GM12878 (cell line): ENCODE data around the gene PSMC3IP. TPM values are rescaled to one million over a fixed set of nuclear protein-coding genes. Genes with fewer than 3 reads are reported as not detected.

ENCODE experiments used
- ATAC-seq: fragments of 200-7000 bp; cut with Tn5 transposase; 3 replicates; pipeline ENCODE4 v1.9.1; 2020; ENCODE audit warnings: mild to moderate bottlenecking, moderate library complexity
- BruUV-seq: library from RNA; stranded (reverse); fragments of 400-500 nt; replicated peaks from 2 replicates; lab custom pipeline; 2021; lab: Mats Ljungman, UMichigan
- CTCF ChIA-PET: fragments of 300-600 bp; sonication (Branson Sonifier 250); formaldehyde crosslinking; extraction: SDS; loops from one replicate; lab custom pipeline; 2021; ENCODE audit warnings: inconsistent platforms; lab: Yijun Ruan, JAX
- POLR2A ChIA-PET: fragments of 350-600 bp; formaldehyde crosslinking; extraction: SDS; loops from one replicate; lab custom pipeline; 2021; ENCODE audit warnings: inconsistent platforms; lab: Charles Lee
- RAD21 ChIA-PET: fragments of 300-600 bp; sonication (Branson Sonifier 250); formaldehyde crosslinking; loops from one replicate; lab custom pipeline; 2023; ENCODE audit warnings: antibody characterized with exemption; ENCODE audit not compliant: unreplicated experiment; lab: Charles Lee
- SMC1A ChIA-PET: fragments of 300-600 bp; sonication (Branson Sonifier 250); formaldehyde crosslinking; loops from one replicate; lab custom pipeline; 2023; ENCODE audit not compliant: unreplicated experiment, uncharacterized antibody; lab: Charles Lee
- DNase-seq: peaks from one replicate; pipeline ENCODE4 v3.0.0-alpha.2; 2011; ENCODE audit warnings: low read depth, low spot score
- FAIRE-seq: peaks from 3 replicates; lab custom pipeline; 2011; peaks lifted over from hg19 to GRCh38; lab: Jason Lieb, UNC
- H2AFZ ChIP-seq: 2 replicates; pipeline ENCODE4 v1.6.0; 2011; ENCODE audit warnings: low read depth, low read length, control low read depth; ENCODE audit not compliant: control insufficient read depth
- H3K27ac ChIP-seq: 2 replicates; pipeline ENCODE4 v1.5.1; 2011; ENCODE audit warnings: control low read depth; ENCODE audit not compliant: control insufficient read depth, insufficient read depth
- H3K27me3 ChIP-seq, 2 experiments: replicated peaks in 1 of 2; 2 replicates each; pipeline versions ENCODE4 v1.6.0 to v1.6.1; 2011; ENCODE audit warnings: low read length in 1 of 2; ENCODE audit not compliant: control insufficient read depth in 2 of 2, insufficient read depth in 2 of 2
- H3K36me3 ChIP-seq, 2 experiments: 2 replicates each; pipeline ENCODE4 v1.5.1; 2011; ENCODE audit warnings: low read length in 1 of 2; ENCODE audit not compliant: control insufficient read depth in 2 of 2, insufficient read depth in 2 of 2
- H3K4me1 ChIP-seq: 2 replicates; pipeline ENCODE4 v1.6.1; 2011; ENCODE audit warnings: mild to moderate bottlenecking, low read length, moderate library complexity, mixed read lengths; ENCODE audit not compliant: control insufficient read depth, insufficient read depth
- H3K4me2 ChIP-seq: 2 replicates; pipeline ENCODE4 v1.6.0; 2011; ENCODE audit warnings: control low read depth; ENCODE audit not compliant: control insufficient read depth, insufficient read depth
- H3K4me3 ChIP-seq: fragments of 200-600 bp; sonication (generic); 2 replicates; pipeline ENCODE4 v1.5.1; 2016
- H3K79me2 ChIP-seq: 2 replicates; pipeline ENCODE4 v1.6.0; 2011; ENCODE audit warnings: low read length; ENCODE audit not compliant: control insufficient read depth, insufficient read depth
- H3K9ac ChIP-seq: 2 replicates; pipeline ENCODE4 v1.8.0; 2011; ENCODE audit warnings: low read length, control low read depth, mixed read lengths; ENCODE audit not compliant: control insufficient read depth, insufficient read depth
- H3K9me3 ChIP-seq: replicated peaks from 3 replicates; pipeline ENCODE4 v1.5.1; 2011; ENCODE audit warnings: mild to moderate bottlenecking, low read length; ENCODE audit not compliant: control insufficient read depth, insufficient read depth
- H4K20me1 ChIP-seq: 2 replicates; pipeline ENCODE4 v1.6.0; 2011; ENCODE audit not compliant: control insufficient read depth, insufficient read depth
- BCL11A ChIP-seq: IDR thresholded peaks from 2 replicates; pipeline ENCODE4 v1.6.1; 2011; ENCODE audit warnings: low read depth, low read length
- CREB1 ChIP-seq: IDR thresholded peaks from 2 replicates; pipeline ENCODE4 v1.6.1; 2012; ENCODE audit warnings: low read depth, mild to moderate bottlenecking, inconsistent platforms
- IRF4 ChIP-seq: IDR thresholded peaks from 2 replicates; pipeline ENCODE4 v1.6.1; 2011; ENCODE audit warnings: low read depth, low read length
- POU2F2 ChIP-seq: IDR thresholded peaks from 3 replicates; pipeline ENCODE4 v1.6.1; 2011; ENCODE audit warnings: low read depth, mild to moderate bottlenecking, low read length, borderline replicate concordance
- TAF1 ChIP-seq: IDR thresholded peaks from 2 replicates; pipeline ENCODE4 v1.6.1; 2011; ENCODE audit warnings: mild to moderate bottlenecking, low read depth, low read length, borderline replicate concordance
- ZZZ3 ChIP-seq: IDR thresholded peaks from 2 replicates; pipeline ENCODE4 v1.6.1; 2011; ENCODE audit warnings: low read depth; ENCODE audit not compliant: control insufficient read depth, insufficient read length
- WGBS: methylation state at CpG from one replicate; pipeline ENCODE4 v1.1.6; 2016; ENCODE audit warnings: low lambda C conversion rate; ENCODE audit not compliant: insufficient replicate concordance, insufficient coverage; ENCODE audit errors: missing lambda C conversion rate; 5-methylcytosine and 5-hydroxymethylcytosine counted together
- in situ Hi-C: fragments of 300-500 bp; cut with MboI; formaldehyde crosslinking; loops from 9 replicates; pipeline ENCODE4 v1.14.3; 2018; ENCODE audit warnings: mixed read lengths
- intact Hi-C: fragments of 100-400 bp; cut with micrococcal nuclease; formaldehyde crosslinking; loops from one replicate; pipeline ENCODE4 v1.14.2; 2022; ENCODE audit not compliant: unreplicated experiment
- polyA plus RNA-seq, 11 experiments: library from polyadenylated mRNA; depleted of rRNA in 4 of 11; unstranded in 6 of 11; stranded (reverse) in 5 of 11; fragments of >200 nt; fragmentation: Nextera tagmentation in 4 of 11; fragmentation: Illumina TruSeq in 1 of 11; extraction: Ambion mirVana in 4 of 11; extraction: Trizol in 1 of 11; gene quantifications; 1 replicate in 1 of 11; 2 replicates in 10 of 11; pipeline versions ENCODE4 v1.2.1 to v1.2.3, GENCODE V29; 2011 to 2016; ENCODE audit warnings: inconsistent platforms in 2 of 11, missing spikeins in 2 of 11, low read depth in 1 of 11
- total RNA-seq, 4 experiments: library from RNA; depleted of rRNA in 3 of 4; stranded (reverse); fragments of >200 nt in 3 of 4; fragmentation: Illumina TruSeq in 1 of 4; extraction: Trizol in 1 of 4; gene quantifications; 2 replicates each; pipeline versions ENCODE4 v1.2.1 to v1.2.3, GENCODE V29; 2013 to 2021
- TF ChIP-seq, protein P1 (sequence below): fragments of 450-650 bp; conservative IDR thresholded peaks from 2 replicates; pipeline ENCODE4 v1.6.1; 2017; ENCODE audit warnings: mild to moderate bottlenecking, moderate library complexity

PSMC3IP gene
- total and polyA plus RNA-seq, 10 of the 15 experiments (the other 5 are each of a cell fraction or from before 2014, with no cell fraction given): 6.8 to 34.5 (median 17.7) TPM

DNA sequence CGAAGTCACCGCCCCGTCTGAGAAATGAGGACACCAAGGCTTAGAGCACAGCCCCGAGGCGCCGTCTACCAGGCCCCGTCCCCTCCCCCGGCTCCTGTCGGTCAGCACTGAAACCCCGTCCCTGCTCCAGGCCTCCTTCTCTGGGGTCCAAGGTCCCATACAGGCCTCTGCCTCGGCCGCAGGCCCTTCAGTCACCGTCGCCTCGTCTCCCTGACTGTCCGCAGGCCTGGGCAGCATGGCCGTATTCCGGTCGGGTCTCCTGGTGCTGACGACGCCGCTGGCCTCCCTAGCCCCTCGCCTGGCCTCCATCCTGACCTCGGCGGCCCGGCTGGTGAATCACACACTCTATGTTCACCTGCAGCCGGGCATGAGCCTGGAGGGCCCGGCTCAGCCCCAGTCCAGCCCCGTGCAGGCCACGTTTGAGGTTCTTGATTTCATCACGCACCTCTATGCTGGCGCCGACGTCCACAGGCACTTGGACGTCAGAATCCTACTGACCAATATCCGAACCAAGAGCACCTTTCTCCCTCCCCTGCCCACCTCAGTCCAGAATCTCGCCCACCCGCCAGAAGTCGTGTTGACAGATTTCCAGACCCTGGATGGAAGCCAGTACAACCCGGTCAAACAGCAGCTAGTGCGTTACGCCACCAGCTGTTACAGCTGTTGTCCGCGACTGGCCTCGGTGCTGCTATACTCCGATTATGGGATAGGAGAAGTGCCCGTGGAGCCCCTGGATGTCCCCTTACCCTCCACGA is 15.0 kb downstream of the PSMC3IP start:
- BruUV-seq: TSS peak; percentile 75
- ChIA-PET RAD21 (interaction anchor here (1.2 kb wide), 1 partner anchor 16 kb away, joined by 3 read pairs; no protein-coding TSS in a partner anchor), CTCF (interaction anchor here (0.7 to 1.4 kb wide), 6 partner anchors 11 to 443 kb away, joined by 3 to 6 read pairs (median 4); partner anchors contain the start of gene PSMC3IP), POLR2A (interaction anchor here (0.6 to 2.5 kb wide), 2 partner anchors 43 to 46 kb away, joined by 6 to 8 read pairs; partner anchors contain the start of genes RETREG3 and TUBG1)
- no peaks in the 10 kb centered on the region for H3K9me3 ChIP-seq
- peak overlapping the region; percentile 76 for H3K4me3 ChIP-seq
- H3K27ac ChIP-seq: peak overlapping the region; percentile 93
- H2AFZ ChIP-seq: peak overlapping the region; percentile 98; the same call in 1 of the 2 replicates
- ATAC-seq: peak; percentile 21
- no peaks in the 10 kb centered on the region for H4K20me1 ChIP-seq
- intact Hi-C loops: no loop called here
- 0 out of 2 replicates have a peak, but pooled peaks have one; percentile 18 for TF ChIP-seq CREB1
- no peak for TF ChIP-seq BCL11A
- TF ChIP-seq, protein P1, sequence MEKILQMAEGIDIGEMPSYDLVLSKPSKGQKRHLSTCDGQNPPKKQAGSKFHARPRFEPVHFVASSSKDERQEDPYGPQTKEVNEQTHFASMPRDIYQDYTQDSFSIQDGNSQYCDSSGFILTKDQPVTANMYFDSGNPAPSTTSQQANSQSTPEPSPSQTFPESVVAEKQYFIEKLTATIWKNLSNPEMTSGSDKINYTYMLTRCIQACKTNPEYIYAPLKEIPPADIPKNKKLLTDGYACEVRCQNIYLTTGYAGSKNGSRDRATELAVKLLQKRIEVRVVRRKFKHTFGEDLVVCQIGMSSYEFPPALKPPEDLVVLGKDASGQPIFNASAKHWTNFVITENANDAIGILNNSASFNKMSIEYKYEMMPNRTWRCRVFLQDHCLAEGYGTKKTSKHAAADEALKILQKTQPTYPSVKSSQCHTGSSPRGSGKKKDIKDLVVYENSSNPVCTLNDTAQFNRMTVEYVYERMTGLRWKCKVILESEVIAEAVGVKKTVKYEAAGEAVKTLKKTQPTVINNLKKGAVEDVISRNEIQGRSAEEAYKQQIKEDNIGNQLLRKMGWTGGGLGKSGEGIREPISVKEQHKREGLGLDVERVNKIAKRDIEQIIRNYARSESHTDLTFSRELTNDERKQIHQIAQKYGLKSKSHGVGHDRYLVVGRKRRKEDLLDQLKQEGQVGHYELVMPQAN: peak; percentile 34; the same call in 1 of the 2 replicates
- TF ChIP-seq ZZZ3: no peak
- TF ChIP-seq TAF1: no peak
- TF ChIP-seq IRF4: no peak
- 0 out of 3 replicates have a peak, but pooled peaks have one; percentile 5 for TF ChIP-seq POU2F2
- TF ChIP-seq, all 136 proteins: peak for 3
- SMC1A ChIA-PET: no interaction called here
- Histone ChIP-seq H3K4me1 (peaks cover 21% of the 10 kb centered on the region), H3K4me2 (peak overlapping the region; percentile 100), H3K9ac (peak overlapping the region; percentile 98), H3K27me3 (no peaks in the 10 kb centered on the region), H3K36me3 (peaks cover 12 to 19% of the 10 kb centered on the region in 2 experiments; a peak in 3 of 4 replicates), H3K79me2 (peaks cover 43% of the 10 kb centered on the region)
- WGBS: under 1% methylated on average over 48 of the region's 48 CpGs
- in situ Hi-C loops: no loop called here
- FAIRE-seq (peak; percentile 23), DNase-seq (no peak)
